Astrocyte (in vitro differentiated cells and primary cell): ENCODE measurements around the gene CHMP1B. TPM values are rescaled to one million over a fixed set of nuclear protein-coding genes. Genes with fewer than 3 reads are reported as not detected.

Experiments
- DNase-seq: peaks from one replicate; pipeline ENCODE4 v3.0.0-alpha.2; 2010; ENCODE audit warnings: low read depth
- FAIRE-seq: peaks from 2 replicates; lab custom pipeline; 2011; peaks lifted over from hg19 to GRCh38; lab: Jason Lieb, UNC
- H2AFZ ChIP-seq: 2 replicates; pipeline ENCODE4 v1.6.0; 2012; ENCODE audit warnings: low read depth, low read length, inconsistent platforms
- H3K27ac ChIP-seq: 2 replicates; pipeline ENCODE4 v1.5.1; 2011; ENCODE audit warnings: low read depth, low read length, inconsistent platforms
- H3K27me3 ChIP-seq: 2 replicates; pipeline ENCODE4 v1.6.0; 2011; ENCODE audit warnings: low read length, inconsistent platforms; ENCODE audit not compliant: insufficient read depth
- H3K36me3 ChIP-seq: 2 replicates; pipeline ENCODE4 v1.5.1; 2011; ENCODE audit warnings: low read length, inconsistent platforms; ENCODE audit not compliant: insufficient read depth
- H3K4me1 ChIP-seq: 2 replicates; pipeline ENCODE4 v1.5.1; 2011; ENCODE audit warnings: low read length, inconsistent platforms; ENCODE audit not compliant: insufficient read depth
- H3K4me2 ChIP-seq: 2 replicates; pipeline ENCODE4 v1.6.0; 2012; ENCODE audit warnings: low read length, inconsistent platforms
- H3K4me3 ChIP-seq: 2 replicates; pipeline ENCODE4 v1.5.1; 2011; ENCODE audit warnings: low read depth, mild to moderate bottlenecking, low read length, inconsistent platforms; ENCODE audit not compliant: insufficient read depth
- H3K79me2 ChIP-seq: 2 replicates; pipeline ENCODE4 v1.6.0; 2012; ENCODE audit warnings: mild to moderate bottlenecking, low read length, inconsistent platforms; ENCODE audit not compliant: insufficient read depth
- H3K9ac ChIP-seq: 2 replicates; pipeline ENCODE4 v1.6.0; 2012; ENCODE audit warnings: mild to moderate bottlenecking, low read length, inconsistent platforms
- H3K9me3 ChIP-seq: 2 replicates; pipeline ENCODE4 v1.5.1; 2012; ENCODE audit warnings: low read depth, mild to moderate bottlenecking, low read length, inconsistent platforms; ENCODE audit not compliant: insufficient read depth
- H4K20me1 ChIP-seq: 2 replicates; pipeline ENCODE4 v1.6.0; 2012; ENCODE audit warnings: low read length, inconsistent platforms; ENCODE audit not compliant: insufficient read depth
- H3K27ac Mint-ChIP-seq: one replicate; pipeline ENCODE4 v1.8.0; 2021; ENCODE audit warnings: mild to moderate bottlenecking, mixed read lengths; ENCODE audit not compliant: unreplicated experiment
- H3K27me3 Mint-ChIP-seq: one replicate; pipeline ENCODE4 v1.8.0; 2021; ENCODE audit warnings: low read depth, mixed read lengths; ENCODE audit not compliant: unreplicated experiment
- H3K36me3 Mint-ChIP-seq: one replicate; pipeline ENCODE4 v1.8.0; 2021; ENCODE audit warnings: low read depth, mixed read lengths; ENCODE audit not compliant: unreplicated experiment
- H3K4me1 Mint-ChIP-seq: one replicate; pipeline ENCODE4 v1.8.0; 2021; ENCODE audit warnings: low read depth, mixed read lengths; ENCODE audit not compliant: unreplicated experiment
- H3K4me3 Mint-ChIP-seq: one replicate; pipeline ENCODE4 v1.8.0; 2021; ENCODE audit warnings: mild to moderate bottlenecking, moderate library complexity, mixed read lengths; ENCODE audit not compliant: unreplicated experiment
- H3K9me3 Mint-ChIP-seq: one replicate; pipeline ENCODE4 v1.8.0; 2021; ENCODE audit warnings: mild to moderate bottlenecking, mixed read lengths; ENCODE audit not compliant: unreplicated experiment
- EZH2 ChIP-seq: IDR thresholded peaks from 2 replicates; pipeline ENCODE4 v1.6.1; 2012; ENCODE audit warnings: mild to moderate bottlenecking, low read length, inconsistent platforms; ENCODE audit not compliant: insufficient read depth
- total RNA-seq: library from RNA; stranded (reverse); gene quantifications from 2 replicates; pipeline ENCODE4 v1.2.1, GENCODE V29; 2021
- TF ChIP-seq, protein P1 (sequence below): IDR thresholded peaks from 2 replicates; pipeline ENCODE4 v1.5.1; 2011; ENCODE audit warnings: low read depth, mild to moderate bottlenecking, inconsistent platforms, low read length, moderate library complexity; ENCODE audit not compliant: insufficient read depth

Gene CHMP1B
- total RNA-seq, 1 donor from 2014 or later, result 49.7 TPM

- H3K4me1 Mint-ChIP-seq, result no peaks in the 10 kb centered on the region
- peaks cover 14% of the 10 kb centered on the region for H3K36me3 Mint-ChIP-seq
- Histone ChIP-seq H3K4me2 (no peak overlapping the region), H2AFZ (no peak overlapping the region), H3K79me2 (no peaks in the 10 kb centered on the region), H4K20me1 (no peaks in the 10 kb centered on the region), H3K27ac (no peak overlapping the region), H3K27me3 (no peaks in the 10 kb centered on the region), H3K36me3 (no peaks in the 10 kb centered on the region), H3K9me3 (no peaks in the 10 kb centered on the region), H3K4me3 (no peak overlapping the region), H3K4me1 (no peaks in the 10 kb centered on the region), H3K9ac (no peak overlapping the region)
- H3K27me3 Mint-ChIP-seq, result no peaks in the 10 kb centered on the region
- peaks cover 6% of the 10 kb centered on the region for H3K9me3 Mint-ChIP-seq
- no peak for DNase-seq
- TF ChIP-seq, protein P1, sequence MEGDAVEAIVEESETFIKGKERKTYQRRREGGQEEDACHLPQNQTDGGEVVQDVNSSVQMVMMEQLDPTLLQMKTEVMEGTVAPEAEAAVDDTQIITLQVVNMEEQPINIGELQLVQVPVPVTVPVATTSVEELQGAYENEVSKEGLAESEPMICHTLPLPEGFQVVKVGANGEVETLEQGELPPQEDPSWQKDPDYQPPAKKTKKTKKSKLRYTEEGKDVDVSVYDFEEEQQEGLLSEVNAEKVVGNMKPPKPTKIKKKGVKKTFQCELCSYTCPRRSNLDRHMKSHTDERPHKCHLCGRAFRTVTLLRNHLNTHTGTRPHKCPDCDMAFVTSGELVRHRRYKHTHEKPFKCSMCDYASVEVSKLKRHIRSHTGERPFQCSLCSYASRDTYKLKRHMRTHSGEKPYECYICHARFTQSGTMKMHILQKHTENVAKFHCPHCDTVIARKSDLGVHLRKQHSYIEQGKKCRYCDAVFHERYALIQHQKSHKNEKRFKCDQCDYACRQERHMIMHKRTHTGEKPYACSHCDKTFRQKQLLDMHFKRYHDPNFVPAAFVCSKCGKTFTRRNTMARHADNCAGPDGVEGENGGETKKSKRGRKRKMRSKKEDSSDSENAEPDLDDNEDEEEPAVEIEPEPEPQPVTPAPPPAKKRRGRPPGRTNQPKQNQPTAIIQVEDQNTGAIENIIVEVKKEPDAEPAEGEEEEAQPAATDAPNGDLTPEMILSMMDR, result no peak
- no peak for TF ChIP-seq EZH2
- H3K4me3 Mint-ChIP-seq, result no peak overlapping the region
- H3K27ac Mint-ChIP-seq, result no peak overlapping the region
- no peak for FAIRE-seq
Measured at GRCh38 chr18:11880586-11881304, 29.5 kb downstream of the CHMP1B start.

- H3K4me1 Mint-ChIP-seq, result peaks cover 5% of the 10 kb centered on the region
Measured at GRCh38 chr18:11882636-11883035, 31.4 kb downstream of the CHMP1B start.

More at GRCh38 chr18:11882636-11883035, 31.4 kb downstream of the CHMP1B start:
- Mint-ChIP-seq H3K27me3 (no peaks in the 10 kb centered on the region), H3K36me3 (peaks cover 7% of the 10 kb centered on the region), H3K4me3 (no peak overlapping the region), H3K27ac (no peak overlapping the region), H3K9me3 (peaks cover 3% of the 10 kb centered on the region)
- no peaks in the 10 kb centered on the region for H4K20me1 ChIP-seq
- no peaks in the 10 kb centered on the region for H3K79me2 ChIP-seq
- H3K9ac ChIP-seq, result no peak overlapping the region
- no peak overlapping the region for H2AFZ ChIP-seq
- no peaks in the 10 kb centered on the region for H3K9me3 ChIP-seq
- no peak overlapping the region for H3K4me2 ChIP-seq
- no peaks in the 10 kb centered on the region for H3K4me1 ChIP-seq
- DNase-seq (no peak), FAIRE-seq (no peak)
- no peaks in the 10 kb centered on the region for H3K27me3 ChIP-seq
- H3K4me3 ChIP-seq, result no peak overlapping the region
- H3K36me3 ChIP-seq, result no peaks in the 10 kb centered on the region
- no peak for TF ChIP-seq EZH2
- TF ChIP-seq, protein P1, result no peak
- H3K27ac ChIP-seq, result no peak overlapping the region
